ENCODE data around the gene ASXL1.
"Not testable (repeated sequence)": the region's sequence is repeated elsewhere in the genome, so short reads cannot be mapped to it uniquely, and the experiment has no call there.

DNA sequence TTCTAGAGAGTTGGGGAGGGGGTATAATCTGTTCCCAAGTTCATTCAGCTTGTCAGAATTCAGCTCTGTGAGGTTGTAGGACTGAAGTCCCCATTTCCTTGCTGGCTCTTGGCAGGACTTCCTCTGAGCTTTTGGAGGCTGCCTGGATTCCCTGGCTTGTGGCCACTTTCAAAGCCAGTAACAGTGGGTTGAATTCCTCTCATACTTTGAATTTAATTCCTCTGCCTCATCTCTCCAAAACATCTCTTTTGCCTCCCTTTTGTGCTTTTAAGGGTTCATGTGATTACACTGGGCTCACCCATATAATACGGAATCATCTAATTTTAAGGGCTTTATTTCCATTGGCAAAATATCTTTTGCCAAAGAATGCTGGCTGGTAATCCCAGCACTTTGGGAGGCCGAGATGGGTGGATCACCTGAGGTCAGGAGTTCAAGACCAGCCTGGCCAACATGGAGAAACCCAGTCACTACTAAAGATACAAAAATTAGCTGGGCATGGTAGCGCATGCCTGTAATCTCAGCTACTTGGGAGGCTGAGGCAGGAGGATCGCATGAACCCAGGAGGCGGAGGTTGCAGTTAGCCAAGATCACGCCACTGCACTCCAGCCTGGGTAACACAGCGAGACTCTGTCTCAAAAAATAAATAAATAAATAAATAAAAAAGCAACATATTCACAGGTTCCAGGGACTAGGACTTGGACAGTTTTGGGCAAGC lies 2.1 kb upstream of the ASXL1 start:
- TF ChIP-seq EZH2 (IDR thresholded peaks at IDR 0.05); FOXP2 (optimal IDR thresholded peaks at IDR 0.05; ENCODE audit: control extremely low read depth, extremely low read length, insufficient read depth): not testable (repeated sequence)
